HG02981 (cell line): ENCODE measurements around the gene BASP1.
"Not testable (repeated sequence)": the region's sequence is repeated elsewhere in the genome, so short reads cannot be mapped to it uniquely, and the experiment has no call there.

Experiments used
- ATAC-seq: cut with Tn5 transposase; IDR thresholded peaks from one replicate; pipeline ENCODE4 v1.9.1; 2021; ENCODE audit warnings: mild to moderate bottlenecking, moderate library complexity; ENCODE audit not compliant: unreplicated experiment

The BASP1 gene

GRCh38 chr5:17249029-17249634, 31.7 kb downstream of the BASP1 start:
- ATAC-seq, result no peak

DNA sequence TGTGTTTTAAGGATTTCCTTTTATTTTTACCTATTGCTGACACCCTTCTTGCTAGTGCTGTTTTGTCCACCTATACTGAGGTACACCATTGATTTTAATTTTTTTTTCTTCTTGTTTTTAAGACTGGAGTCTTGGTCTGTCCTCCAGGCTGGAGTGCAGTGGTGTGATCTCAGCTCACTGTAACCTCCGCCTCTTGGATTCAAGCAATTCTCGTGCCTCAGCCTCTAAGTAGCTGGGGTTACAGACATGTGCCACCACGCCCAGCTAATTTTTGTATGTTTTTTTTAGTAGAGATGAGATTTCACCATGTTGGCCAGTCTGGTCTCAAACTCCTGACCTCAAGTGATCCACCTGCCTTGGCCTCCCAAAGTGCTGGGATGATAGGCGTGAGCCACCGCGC, 32.4 kb downstream of the BASP1 start:
- ATAC-seq, result not testable (repeated sequence)

GRCh38 chr5:17252543-17252942, 35.1 kb downstream of the BASP1 start:
- ATAC-seq, result no peak

DNA sequence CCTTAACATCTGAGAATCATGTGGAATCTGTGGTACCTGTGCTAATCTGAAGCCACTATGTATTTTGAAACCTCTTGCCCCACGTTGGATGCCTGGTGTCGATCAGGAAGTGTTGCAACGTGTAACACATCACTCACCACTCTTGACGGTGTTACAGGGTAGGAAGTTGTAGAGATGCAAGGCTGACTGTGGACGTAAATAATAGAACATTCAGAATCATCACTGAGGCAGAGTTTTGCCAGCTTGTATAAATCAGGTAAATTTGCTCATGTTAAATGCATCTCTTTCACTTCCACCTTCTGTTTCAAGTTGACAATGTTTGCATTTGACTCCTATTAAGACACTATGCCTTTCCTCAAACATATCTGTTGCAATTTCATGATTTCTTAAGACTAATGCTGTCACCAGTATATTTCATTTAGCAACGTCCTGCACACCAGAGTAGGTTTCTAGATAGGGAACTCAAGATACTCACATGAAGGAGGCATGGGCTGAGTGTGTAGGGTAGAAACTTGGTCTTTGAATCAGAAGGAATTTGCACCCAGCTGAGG, 38.1 kb downstream of the BASP1 start:
- peak; percentile 38 for ATAC-seq

- ATAC-seq, result no peak
Observed at GRCh38 chr5:17256171-17256570, 38.7 kb downstream of the BASP1 start.

- ATAC-seq, result no peak
Observed at GRCh38 chr5:17256839-17257238, 39.4 kb downstream of the BASP1 start.

DNA sequence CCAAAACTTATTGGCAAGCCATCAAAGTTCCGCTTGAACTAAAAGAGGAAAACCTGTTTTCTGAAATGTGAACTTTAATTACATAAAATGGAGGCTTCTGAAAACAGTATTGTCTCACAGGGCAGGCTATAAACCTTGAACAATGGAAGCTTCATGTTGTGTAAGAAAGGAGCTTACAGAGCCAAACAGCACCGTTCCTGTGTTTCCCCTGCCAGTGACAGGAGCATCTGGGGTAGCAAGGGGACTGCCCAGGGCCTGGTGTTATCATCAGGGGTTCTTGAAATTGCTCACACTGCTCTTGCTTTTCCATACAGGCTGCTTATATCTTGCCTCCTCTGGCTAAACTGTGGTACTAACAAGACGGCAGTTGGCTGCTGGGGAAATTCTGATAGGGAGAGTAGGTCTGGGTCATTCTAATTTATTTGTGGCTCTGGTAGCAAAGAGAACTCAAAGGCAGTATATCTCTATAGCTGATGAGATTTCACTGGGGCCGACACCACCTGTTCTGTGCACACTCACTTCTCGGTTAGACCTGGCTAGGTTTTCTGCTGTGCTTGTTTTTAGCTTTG, 40.4 kb downstream of the BASP1 start:
- ATAC-seq, result peak; percentile 81

- no peak for ATAC-seq
Observed at GRCh38 chr5:17258431-17258830, 41.0 kb downstream of the BASP1 start.

DNA sequence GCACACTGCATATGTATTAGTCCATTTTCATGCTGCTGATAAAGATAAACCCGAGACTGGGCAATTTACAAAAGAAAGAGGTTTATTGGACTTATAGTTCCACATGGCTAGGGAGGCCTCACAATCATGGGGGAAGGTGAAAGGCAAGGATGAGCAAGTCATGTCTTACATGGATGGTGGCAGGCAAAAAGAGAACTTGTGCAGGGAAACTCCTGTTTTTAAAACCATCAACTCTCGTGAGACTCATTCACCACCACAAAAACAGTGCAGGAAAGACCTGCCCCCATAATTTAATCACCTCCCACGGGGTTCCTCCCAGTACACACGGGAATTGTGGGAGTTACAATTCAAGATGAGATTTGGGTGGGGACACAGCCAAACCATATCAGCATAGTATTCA, 41.6 kb downstream of the BASP1 start:
- not testable (repeated sequence) for ATAC-seq

DNA sequence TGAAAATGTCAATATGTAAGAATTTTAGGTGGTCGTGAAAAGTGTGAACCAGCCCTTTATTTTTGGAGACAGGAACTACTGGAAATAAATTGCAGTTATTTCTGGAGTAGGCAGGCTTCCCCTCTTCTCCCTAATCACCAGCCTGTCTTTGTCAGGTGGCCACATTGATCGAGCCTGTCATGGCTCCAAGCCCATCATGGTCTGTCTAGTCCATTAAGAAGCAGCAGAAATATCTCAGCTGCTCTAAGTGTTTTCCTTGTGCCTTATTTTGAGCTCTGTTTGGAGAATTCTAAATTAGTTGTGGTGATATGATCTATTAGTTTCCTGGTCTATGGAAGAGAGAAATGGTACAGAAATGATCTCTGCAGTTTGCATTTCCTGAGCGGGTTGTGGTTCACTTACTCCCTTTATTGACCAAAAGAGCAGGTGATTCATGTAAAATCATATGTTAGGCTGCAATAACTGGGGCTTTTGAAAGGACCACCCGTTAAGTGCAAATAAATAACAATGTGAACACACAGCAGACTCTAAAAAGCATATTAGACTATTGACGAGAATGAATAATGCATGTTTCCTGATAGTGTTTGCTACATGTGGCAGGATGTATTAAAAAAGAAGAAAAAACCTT, 42.3 kb downstream of the BASP1 start:
- no peak for ATAC-seq

DNA sequence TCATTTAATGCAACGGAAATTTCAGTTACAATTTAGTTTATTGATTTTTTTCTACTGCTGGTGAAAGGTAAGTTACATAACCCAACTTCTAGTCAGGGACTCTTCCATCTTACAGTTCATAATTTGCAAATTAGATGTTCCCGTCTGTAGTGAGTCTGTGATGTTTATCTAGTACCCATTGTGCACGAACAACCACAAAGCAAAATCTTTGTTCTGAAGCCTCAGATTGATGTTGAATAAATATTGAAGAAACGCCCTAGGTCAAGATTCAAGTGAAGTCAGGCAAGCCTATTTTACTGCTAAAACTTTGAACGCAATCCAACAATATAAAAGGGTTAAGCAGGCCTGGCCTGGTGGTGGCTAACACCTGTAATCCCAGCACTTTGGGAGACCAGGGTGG, 43.1 kb downstream of the BASP1 start:
- no peak for ATAC-seq

DNA sequence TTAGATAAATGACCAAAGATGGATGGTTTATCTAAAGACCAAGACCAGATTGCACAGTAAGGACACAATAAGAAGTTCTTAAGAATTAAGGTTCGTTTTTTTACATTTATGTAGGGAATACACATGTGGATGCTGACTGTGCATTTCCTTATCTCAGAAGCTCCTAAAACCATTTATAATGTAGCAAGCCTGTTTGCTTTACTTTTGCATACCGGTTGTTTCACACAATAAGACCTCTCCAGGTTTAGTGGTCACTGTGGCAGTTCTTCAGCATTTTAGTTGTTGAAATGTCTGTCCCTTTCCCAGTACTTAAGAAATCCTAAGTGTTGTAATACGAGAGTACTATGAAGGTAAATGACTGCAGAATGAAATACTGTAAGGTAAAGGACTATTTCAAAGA, 43.6 kb downstream of the BASP1 start:
- ATAC-seq, result no peak

- no peak for ATAC-seq
Observed at GRCh38 chr5:17265041-17265440, 47.6 kb downstream of the BASP1 start.

DNA sequence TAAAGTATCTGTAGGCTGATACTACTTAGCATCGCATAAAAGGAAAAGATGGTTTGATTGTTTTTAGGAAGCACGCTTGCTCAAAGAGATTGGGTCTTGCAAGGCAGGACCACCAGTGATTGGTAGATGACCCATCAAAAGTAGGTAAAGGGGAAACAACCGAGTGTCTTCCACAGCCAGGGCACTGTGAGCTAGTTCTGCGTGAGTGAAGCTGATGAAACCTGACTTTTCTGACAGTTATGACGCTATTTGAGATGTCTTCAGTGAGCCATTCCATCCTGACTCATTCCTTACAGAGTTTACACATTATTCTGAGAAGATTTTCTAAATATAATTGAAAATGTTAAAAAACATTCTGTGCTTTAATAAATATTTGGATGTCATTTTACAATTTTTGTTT, 49.7 kb downstream of the BASP1 start:
- no peak for ATAC-seq

DNA sequence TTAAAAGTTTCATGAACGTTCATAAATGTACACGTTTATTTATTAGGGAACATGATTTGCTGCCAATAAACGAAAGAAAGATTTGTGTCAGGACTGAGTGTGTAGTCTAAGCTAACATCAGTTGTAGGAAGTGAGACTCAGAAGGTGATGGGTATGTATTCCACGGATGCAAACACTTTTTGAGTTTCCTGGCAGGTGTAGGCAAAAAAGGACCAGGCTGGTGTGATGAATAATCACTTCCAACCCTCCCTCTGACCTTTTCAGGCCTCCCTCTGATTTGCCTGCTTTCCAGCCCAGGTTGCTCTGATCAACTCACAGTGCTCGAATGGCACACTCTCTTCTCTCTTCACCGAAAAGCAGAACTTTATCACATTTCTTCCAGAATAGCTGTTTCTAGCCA, 51.8 kb downstream of the BASP1 start:
- ATAC-seq, result peak; percentile 63

DNA sequence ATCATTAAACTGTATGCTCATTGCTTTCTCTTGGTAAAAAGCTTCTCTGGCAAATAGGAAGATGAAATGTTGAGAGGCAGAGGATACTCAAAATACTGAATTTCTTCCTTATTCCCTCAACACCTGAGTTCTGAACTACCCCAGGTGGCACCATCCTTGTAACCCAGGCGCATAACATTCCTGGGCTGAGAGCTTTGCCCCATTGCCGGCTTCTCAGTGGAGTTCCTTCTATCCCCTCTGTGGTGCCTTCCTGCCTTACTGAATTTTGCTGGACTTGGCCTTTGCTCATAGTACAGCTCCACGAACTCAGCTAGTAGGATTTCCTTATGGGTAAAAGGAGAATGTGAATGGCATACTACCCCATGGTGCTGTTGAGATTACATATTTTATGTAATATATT, 54.7 kb downstream of the BASP1 start:
- no peak for ATAC-seq

- ATAC-seq, result no peak
Observed at GRCh38 chr5:17275289-17276158, 58.1 kb downstream of the BASP1 start.

DNA sequence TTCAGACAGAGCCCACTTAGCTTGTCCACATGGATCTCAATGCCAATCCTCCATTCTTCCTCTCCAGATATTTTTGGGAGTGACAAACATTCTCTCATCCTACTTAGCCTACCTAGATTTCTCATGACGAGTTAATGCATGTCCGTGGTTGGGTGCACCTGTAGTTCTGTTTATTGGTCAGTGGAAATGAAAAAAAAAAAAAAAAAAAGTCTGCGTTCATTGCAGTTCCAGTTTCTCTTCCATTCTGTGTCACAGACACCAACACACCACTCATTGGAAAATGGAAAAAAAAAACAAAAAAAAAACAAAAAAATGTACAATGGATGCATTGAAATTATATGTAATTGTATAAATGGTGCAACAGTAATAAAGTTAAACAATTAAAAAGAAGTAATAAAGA, 59.0 kb downstream of the BASP1 start:
- ATAC-seq, result peak; percentile 69

DNA sequence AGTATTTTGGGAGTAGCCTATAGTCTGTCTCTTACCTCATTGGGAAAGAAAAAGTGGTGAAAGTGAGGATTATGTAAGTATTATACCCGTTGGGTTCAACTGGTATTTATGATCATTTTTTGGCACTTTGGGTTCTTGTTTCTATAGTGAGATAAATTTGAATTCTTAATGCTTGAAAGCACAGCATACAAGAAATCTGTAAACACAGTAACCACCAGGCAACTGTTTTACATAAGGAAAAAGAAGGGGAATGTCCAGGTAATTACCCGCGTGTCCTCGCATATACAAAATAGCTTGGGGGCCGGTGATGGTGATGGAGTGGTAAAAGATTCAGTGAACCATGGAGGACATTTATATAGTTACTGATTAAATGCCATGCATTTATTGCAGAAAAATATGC, 60.5 kb downstream of the BASP1 start:
- ATAC-seq, result peak; percentile 35

DNA sequence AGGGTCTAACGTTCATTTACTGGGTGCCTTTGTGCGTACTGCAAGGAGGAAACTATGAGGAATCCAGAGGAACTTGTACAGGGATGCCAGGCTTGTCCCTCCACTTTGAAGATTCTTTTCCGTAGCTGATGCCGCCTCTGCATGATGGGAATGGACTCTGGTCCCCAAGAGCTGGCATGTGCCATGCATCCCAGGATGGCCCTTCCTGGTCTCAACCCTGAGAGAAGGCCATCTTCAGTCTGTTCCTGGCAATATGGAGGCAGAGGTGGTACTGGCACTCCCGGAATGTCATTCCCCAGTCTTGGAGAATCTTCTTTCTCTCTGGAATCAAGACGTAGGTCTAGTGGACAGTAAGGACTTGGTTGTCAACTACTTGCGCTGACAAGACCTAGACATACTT, 61.5 kb downstream of the BASP1 start:
- no peak for ATAC-seq

GRCh38 chr5:17279487-17279886, 62.1 kb downstream of the BASP1 start:
- no peak for ATAC-seq
